ENCODE data around the gene MRPS34.

DNA sequence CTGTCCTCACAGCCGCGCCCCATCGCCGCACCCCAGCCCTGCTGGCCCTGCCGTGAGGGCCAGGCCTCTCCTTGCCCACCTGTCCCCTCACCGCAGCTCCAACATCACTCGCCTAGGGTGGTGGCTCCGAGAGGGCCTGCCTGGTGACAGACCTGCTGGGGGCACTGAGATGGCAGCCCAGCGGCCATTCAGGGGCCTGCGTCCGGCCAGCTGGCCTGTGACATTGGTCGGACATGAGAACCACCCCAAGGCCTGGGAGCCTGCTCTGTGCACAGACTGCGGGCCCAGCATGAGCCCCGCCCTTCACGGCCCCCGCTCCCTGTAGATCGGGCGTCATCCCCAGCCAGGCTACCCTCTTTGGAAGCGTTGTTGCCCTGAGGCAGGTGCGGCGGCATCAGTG lies 13.4 kb downstream of the MRPS34 start:
- TF ChIP-seq, protein P1, sequence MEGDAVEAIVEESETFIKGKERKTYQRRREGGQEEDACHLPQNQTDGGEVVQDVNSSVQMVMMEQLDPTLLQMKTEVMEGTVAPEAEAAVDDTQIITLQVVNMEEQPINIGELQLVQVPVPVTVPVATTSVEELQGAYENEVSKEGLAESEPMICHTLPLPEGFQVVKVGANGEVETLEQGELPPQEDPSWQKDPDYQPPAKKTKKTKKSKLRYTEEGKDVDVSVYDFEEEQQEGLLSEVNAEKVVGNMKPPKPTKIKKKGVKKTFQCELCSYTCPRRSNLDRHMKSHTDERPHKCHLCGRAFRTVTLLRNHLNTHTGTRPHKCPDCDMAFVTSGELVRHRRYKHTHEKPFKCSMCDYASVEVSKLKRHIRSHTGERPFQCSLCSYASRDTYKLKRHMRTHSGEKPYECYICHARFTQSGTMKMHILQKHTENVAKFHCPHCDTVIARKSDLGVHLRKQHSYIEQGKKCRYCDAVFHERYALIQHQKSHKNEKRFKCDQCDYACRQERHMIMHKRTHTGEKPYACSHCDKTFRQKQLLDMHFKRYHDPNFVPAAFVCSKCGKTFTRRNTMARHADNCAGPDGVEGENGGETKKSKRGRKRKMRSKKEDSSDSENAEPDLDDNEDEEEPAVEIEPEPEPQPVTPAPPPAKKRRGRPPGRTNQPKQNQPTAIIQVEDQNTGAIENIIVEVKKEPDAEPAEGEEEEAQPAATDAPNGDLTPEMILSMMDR (IDR thresholded peaks at IDR 0.05) = no peak
- TF ChIP-seq POLR2AphosphoS5 (IDR thresholded peaks at IDR 0.05) (no peak), POLR2A (IDR thresholded peaks at IDR 0.05) (no peak)
